ENCODE data around the gene VSTM5. TPM values are rescaled to one million over a fixed set of nuclear protein-coding genes. Genes with fewer than 3 reads are reported as not detected.

Gene VSTM5
- polyA plus RNA-seq, 3 donors, result not detected

DNA sequence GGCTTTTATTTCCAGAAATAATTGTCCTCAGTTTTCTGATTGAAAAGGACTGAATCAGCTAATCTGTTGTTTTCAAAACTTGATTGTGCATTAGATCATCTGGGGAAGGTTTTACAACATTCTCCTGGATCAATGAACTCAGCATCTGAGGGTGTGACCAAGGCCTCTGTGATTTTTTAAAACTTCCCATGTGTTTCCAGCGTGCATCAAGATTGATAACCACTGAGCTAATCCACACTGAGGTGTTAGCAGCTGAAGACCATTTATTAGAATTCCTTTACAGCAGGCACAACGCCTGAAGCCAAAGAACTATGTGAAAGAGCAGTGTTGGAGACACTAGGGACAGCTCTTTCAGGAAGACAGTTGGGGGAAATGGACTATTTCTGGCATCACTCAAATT is 10.2 kb downstream of the VSTM5 start:
- no peaks in the 10 kb centered on the region for H3K9me3 ChIP-seq (replicated peaks in 1 of 2; ENCODE audit: control insufficient read depth in 1 of 2, insufficient read depth in 1 of 2, low read length in 2 of 2)
- no peak for DNase-seq
- H3K9ac ChIP-seq (ENCODE audit: insufficient read depth, low read length, poor library complexity, severe bottlenecking), result no peak overlapping the region
- H3K27ac ChIP-seq (ENCODE audit: low read depth in 1 of 2, low read length in 2 of 2), result no peak overlapping the region
- no peaks in the 10 kb centered on the region for H3K79me2 ChIP-seq (ENCODE audit: insufficient read depth, low read length)
- Mint-ChIP-seq H3K9me3 (peaks cover 0 to 2% (median 0%) of the 10 kb centered on the region in 7 donors), H3K4me3 (no peak overlapping the region), H3K27me3 (ENCODE audit: low read depth in 3 of 3) (peaks cover 0 to 2% (median 2%) of the 10 kb centered on the region in 3 donors), H3K27ac (no peak overlapping the region), H3K36me3 (no peaks in the 10 kb centered on the region), H3K4me1 (no peaks in the 10 kb centered on the region)
- WGBS (ENCODE audit: insufficient coverage), result 100% methylated on average over 1 of the region's 2 CpGs
- intact Hi-C loops (cut with micrococcal nuclease), result no loop called here
- H4K20me1 ChIP-seq (ENCODE audit: insufficient read depth, low read length), result no peaks in the 10 kb centered on the region
- H3K4me3 ChIP-seq (replicated peaks in 1 of 3; ENCODE audit: low read depth in 2 of 3, low read length in 3 of 3), result no peak overlapping the region
- H2AFZ ChIP-seq (ENCODE audit: insufficient read depth, low read depth, low read length, poor library complexity, severe bottlenecking), result no peak overlapping the region
- no peaks in the 10 kb centered on the region for H3K4me1 ChIP-seq (ENCODE audit: control insufficient read depth in 1 of 2, insufficient read depth in 2 of 2, low read length in 2 of 2)
- no peaks in the 10 kb centered on the region for H3K27me3 ChIP-seq (ENCODE audit: control insufficient read depth in 2 of 2, insufficient read depth in 2 of 2, low read length in 2 of 2)
- H3K36me3 ChIP-seq (replicated peaks in 1 of 2; ENCODE audit: control insufficient read depth in 1 of 2, insufficient read depth in 2 of 2, low read length in 2 of 2), result no peaks in the 10 kb centered on the region
- TF ChIP-seq, protein P1, sequence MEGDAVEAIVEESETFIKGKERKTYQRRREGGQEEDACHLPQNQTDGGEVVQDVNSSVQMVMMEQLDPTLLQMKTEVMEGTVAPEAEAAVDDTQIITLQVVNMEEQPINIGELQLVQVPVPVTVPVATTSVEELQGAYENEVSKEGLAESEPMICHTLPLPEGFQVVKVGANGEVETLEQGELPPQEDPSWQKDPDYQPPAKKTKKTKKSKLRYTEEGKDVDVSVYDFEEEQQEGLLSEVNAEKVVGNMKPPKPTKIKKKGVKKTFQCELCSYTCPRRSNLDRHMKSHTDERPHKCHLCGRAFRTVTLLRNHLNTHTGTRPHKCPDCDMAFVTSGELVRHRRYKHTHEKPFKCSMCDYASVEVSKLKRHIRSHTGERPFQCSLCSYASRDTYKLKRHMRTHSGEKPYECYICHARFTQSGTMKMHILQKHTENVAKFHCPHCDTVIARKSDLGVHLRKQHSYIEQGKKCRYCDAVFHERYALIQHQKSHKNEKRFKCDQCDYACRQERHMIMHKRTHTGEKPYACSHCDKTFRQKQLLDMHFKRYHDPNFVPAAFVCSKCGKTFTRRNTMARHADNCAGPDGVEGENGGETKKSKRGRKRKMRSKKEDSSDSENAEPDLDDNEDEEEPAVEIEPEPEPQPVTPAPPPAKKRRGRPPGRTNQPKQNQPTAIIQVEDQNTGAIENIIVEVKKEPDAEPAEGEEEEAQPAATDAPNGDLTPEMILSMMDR (IDR thresholded peaks at IDR 0.05), result no peak
- H3K4me2 ChIP-seq (replicated peaks; ENCODE audit: extremely low read depth, low read length, poor library complexity, severe bottlenecking), result no peak overlapping the region

DNA sequence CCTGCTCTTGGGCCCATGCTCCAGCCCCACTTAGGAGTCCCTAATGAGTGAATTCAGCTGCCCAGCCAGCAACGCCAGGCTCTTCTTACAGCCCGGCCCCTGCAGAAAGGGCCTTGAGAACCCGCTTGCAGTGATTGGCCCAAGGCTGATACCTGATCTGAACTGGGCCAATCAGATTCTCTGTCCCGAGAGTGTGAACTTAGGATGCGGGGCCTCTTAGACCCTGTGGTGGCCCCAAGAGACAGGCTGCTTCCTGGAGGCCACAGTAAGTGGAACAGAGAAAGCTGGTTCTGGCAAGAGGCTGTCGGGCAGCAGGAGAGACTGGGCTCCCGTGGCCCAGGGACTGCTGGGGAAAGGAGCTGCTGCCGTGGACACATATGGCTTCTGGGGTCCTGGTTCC is 11.5 kb downstream of the VSTM5 start:
- no peak overlapping the region for H3K9ac ChIP-seq (ENCODE audit: insufficient read depth, low read length, poor library complexity, severe bottlenecking)
- no peak for DNase-seq
- Mint-ChIP-seq H3K4me3 (no peak overlapping the region), H3K36me3 (no peaks in the 10 kb centered on the region), H3K4me1 (no peaks in the 10 kb centered on the region), H3K9me3 (peaks cover 0 to 3% (median 0%) of the 10 kb centered on the region in 7 donors), H3K27ac (no peak overlapping the region), H3K27me3 (ENCODE audit: low read depth in 3 of 3) (peaks cover 0 to 2% (median 2%) of the 10 kb centered on the region in 3 donors)
- H2AFZ ChIP-seq (ENCODE audit: insufficient read depth, low read depth, low read length, poor library complexity, severe bottlenecking), result no peak overlapping the region
- H3K27me3 ChIP-seq (ENCODE audit: control insufficient read depth in 2 of 2, insufficient read depth in 2 of 2, low read length in 2 of 2), result no peaks in the 10 kb centered on the region
- no peak overlapping the region for H3K27ac ChIP-seq (ENCODE audit: low read depth in 1 of 2, low read length in 2 of 2)
- H3K9me3 ChIP-seq (replicated peaks in 1 of 2; ENCODE audit: control insufficient read depth in 1 of 2, insufficient read depth in 1 of 2, low read length in 2 of 2), result no peaks in the 10 kb centered on the region
- no peaks in the 10 kb centered on the region for H4K20me1 ChIP-seq (ENCODE audit: insufficient read depth, low read length)
- H3K4me1 ChIP-seq (ENCODE audit: control insufficient read depth in 1 of 2, insufficient read depth in 2 of 2, low read length in 2 of 2), result no peaks in the 10 kb centered on the region
- intact Hi-C loops (cut with micrococcal nuclease), result no loop called here
- no peak overlapping the region for H3K4me2 ChIP-seq (replicated peaks; ENCODE audit: extremely low read depth, low read length, poor library complexity, severe bottlenecking)
- H3K79me2 ChIP-seq (ENCODE audit: insufficient read depth, low read length), result no peaks in the 10 kb centered on the region
- H3K4me3 ChIP-seq (replicated peaks in 1 of 3; ENCODE audit: low read depth in 2 of 3, low read length in 3 of 3), result no peak overlapping the region
- no peaks in the 10 kb centered on the region for H3K36me3 ChIP-seq (replicated peaks in 1 of 2; ENCODE audit: control insufficient read depth in 1 of 2, insufficient read depth in 2 of 2, low read length in 2 of 2)
- 91% methylated on average over 8 of the region's 8 CpGs for WGBS (ENCODE audit: insufficient coverage)
- TF ChIP-seq, protein P1 (IDR thresholded peaks at IDR 0.05), result no peak
